ENCODE results near the gene TH.
"Not testable (repeated sequence)": the region's sequence is repeated elsewhere in the genome, so short reads cannot be mapped to it uniquely, and the experiment has no call there.

TH gene

DNA sequence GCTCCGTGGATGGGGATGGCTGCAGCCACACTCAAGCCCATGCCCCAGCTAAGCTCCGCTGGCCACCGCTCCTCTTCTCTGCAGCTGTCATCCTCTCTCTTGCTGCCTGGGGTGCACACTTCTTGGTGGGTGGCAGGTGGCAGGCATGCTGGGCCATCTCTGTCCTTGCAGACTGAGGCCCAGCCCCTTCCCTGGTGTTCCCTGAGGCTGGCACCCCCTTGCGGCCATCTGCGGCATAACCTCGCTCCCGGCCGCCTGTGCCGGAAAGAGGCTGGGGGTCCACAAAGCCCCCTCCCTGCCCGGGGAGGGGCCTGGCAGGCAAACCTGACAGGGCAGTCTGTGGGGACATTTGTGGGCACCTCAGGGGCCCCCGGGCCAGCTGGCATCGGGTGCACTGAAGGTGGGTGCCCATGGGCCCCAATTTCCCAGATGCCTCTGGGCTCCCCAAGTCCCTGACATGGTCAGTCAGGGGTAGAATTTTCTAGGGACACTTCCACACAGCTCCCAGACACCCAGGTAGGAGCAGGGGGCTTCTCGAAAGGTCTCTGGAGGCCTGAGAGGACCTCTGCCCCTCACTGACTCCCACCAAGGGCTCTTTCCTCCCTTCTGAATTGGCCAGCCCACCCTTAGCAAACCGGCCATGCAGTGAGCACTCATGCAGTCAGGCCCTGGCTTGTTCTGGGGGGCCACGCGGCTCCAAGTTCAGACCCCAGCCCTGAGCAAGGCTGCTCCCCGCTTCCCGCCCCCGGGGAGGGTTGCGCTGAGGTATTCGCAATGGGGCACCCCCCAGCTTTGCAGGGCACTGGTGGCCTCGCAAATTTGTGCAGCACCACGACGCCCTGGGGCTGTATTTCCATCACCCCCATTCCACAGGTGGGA is 23.5 kb upstream of the TH start:
- DNase-seq, result peak; percentile 37

DNA sequence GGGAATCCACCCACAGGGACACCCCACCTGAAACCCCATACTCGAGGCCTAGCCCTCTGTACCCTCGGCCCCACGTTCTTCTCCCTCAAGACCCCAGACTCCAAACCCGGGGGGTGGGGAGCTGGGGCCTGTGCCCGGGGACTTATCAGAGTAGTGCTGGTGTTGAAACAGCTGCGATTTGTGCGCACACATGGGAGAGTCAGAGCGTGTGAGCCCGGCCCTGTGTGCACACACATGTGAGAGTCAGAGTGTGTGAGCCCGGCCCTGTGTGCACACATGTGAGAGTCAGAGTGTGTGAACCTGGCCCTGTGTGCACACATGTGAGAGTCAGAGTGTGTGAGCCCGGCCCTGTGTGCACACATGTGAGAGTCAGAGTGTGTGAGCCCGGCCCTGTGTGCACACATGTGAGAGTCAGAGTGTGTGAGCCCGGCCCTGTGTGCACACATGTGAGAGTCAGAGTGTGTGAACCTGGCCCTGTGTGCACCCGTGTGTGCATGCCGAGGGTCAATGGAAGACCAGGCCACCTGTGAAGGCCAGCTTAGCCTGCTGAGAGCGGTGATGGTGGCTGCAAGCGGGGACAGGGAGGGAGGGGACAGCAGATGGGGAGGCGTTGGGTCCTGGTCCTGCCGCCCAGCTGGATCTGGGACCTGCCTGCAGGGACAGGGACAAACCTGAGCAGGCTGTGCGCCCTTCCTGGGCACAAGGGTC is 22.4 kb upstream of the TH start:
- not testable (repeated sequence) for DNase-seq

DNA sequence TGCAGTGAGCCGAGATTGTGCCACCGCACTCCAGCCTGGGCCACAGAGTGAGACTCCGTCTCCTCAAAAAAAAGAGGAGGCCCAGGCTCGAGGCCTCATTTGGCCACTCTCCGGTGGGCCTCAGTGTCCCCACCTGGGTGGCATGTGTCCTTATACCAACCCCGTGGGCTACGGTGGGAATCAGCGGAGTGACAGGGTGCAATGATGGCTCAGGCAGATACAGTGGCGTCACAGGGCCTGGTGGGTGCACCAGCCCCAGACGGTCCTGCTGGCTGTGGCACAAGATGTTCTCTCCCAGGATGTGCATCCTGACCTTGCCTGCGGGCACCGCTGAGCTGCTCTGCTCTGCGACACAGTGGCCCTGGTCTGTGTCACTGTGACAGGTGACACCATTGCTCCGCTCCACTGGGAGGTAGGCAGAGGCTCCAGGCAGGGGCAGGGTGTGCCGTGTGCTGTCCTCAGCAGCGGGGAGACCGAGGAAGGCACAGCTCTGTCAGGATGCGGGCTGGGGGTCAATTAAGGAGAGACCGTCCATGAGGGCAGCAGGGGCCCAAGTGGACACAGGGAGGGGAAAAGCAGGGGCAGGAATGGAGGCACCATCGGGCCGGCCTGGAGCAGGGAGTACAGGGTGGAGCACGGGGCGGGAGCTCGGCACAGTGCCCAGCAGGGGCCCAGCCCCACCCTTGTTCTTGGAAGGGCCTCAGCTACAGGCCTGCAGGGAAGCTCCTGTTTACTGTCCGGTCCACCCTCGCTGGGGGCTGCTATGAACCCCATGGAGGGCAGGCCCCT is 21.7 kb upstream of the TH start:
- no peak for DNase-seq

DNA sequence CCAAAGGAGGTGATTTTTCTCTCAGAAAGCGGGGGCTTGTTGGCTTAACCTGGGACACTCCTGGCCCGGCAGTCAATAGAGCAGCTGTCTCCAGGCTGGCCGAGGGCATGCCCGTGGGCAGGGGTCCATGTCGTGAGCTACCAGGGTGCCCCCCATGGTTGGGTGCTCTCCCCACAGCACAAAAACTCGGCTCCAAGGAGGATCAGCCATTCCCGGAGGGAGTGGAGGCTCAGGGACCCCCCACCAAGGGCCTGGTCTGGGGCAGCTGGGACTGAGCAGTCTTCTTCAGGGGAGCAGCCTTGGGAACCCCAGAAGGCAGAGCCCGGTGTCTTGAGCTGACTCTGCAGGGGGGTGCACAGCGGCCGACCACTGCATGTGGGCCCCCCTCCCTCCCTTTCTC is 20.8 kb upstream of the TH start:
- DNase-seq, result no peak

DNA sequence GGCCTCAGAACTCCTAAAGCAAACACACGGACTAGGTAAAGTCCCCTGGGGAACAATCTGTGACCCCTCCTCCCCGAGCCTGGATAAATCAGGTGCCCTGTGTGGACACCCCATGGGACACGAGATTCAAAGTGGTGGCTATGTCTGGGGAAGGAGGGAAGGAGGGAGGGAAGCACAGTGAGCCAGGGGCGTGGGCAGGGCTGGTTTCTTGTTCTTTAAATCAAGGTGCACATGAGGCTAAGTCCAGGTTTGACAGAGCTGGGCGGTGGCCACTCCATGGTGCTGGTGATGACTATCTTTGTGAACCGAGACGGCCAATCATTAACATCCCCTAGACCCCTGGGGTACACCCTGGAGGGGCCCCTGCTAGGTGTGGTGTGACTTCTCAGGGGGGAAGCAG is 20.3 kb upstream of the TH start:
- no peak for DNase-seq

DNA sequence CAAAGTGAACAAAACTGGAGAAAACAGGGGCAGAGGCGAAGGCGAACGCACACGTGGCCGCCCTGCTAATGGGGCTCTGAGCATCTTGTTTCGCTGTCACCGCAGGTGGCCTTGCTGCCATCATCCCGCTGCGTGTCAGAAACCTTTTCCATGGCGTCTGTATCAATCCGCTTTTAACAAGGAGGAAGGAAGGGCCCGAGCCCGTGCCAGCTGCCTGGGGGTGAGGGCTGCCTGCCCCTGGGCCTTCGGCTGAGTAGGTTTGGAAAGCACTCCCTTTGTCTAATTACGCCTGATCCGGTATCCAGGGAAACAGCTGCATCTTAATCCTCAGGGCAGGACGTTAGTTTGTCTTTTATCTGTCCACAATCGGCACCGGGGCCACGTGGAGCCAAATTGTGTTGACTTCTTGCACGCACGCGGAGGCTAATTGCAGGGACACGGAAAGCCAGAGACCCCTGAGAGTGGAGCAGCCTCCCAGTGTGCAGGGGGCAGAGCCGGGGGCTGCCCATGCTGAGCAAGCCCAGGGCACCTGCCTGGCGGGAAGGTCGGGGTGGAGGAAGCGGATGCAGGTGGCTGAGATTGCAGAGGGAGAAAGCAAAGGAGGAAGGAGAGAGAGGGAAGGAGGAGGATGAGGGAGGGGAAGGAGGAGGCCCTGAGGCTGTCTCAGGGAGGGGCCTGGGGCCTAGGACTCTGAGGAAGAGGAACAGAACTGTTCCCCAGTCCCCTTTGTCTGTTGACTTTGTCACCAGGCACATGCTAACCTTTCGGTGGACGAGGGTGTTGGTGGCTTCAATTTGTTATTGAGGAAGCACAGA is 19.2 kb upstream of the TH start:
- no peak for DNase-seq

DNA sequence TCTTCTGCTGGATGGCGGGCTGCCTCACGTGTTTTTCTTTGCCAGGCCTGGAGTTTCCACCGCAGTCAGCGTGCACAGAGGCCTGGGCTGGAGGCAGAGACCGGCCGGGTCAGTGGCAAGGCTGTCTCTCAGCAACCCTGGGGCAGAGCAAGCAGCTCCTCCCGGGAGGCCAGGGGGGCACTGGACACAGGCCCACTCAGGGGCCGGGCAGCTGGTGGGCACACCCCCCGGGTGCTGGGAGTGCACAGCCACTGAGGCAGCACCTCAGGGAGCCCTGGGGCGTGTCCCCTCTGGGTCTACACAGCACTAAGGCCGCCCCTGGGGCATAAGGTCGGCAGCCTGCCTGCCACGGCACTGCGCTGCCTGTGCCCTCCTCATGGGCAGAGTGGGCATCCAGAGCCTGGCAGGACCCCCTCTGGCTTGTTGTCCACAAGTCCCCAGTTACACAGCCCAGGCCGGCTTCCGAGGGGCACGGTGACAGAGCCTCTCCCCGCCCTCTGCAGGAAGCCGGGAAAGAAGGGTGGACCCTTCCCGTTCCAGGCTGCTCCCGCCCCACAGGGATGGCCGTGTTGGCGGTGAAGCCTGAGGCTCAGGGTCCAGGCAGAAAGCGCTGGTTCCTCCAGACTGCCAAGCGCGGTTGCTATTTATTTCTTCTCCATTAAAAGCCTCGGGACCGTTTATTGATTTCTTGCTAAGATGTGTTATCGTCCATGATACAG is 18.5 kb upstream of the TH start:
- DNase-seq, result no peak

DNA sequence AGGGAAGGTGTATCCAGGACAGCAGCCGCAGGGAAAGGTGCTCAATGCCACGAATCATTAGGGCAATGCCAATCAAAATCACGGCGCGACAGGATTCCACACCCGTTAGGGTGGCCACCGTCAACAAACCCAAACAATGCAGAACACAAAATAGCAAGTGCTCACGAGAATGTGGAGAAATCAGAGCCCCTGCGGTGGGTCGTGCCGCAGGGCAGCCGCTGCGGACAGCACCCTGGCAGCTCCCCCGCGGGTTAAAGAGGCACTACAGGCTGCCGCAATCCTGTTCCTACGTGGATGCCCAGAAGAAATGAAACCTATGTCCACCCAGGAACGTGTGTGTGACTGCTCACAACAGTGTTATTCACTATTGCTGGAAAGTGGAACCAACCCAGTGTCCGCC is 17.1 kb upstream of the TH start:
- DNase-seq, result no peak

DNA sequence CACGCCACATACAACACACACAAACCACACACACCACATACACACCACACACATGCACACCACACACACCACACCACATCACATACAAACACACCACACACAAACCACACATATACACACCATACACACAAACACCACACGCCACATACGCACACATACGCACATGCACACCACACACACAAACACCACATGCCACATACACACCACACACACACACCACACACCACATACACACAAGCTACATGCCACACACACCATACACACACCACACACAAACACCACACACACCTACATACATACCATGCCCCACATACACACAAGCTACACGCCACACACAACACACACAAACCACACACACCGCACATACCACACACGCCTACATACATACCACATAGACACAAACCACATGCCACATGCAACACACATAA is 15.7 kb upstream of the TH start:
- no peak for DNase-seq

DNA sequence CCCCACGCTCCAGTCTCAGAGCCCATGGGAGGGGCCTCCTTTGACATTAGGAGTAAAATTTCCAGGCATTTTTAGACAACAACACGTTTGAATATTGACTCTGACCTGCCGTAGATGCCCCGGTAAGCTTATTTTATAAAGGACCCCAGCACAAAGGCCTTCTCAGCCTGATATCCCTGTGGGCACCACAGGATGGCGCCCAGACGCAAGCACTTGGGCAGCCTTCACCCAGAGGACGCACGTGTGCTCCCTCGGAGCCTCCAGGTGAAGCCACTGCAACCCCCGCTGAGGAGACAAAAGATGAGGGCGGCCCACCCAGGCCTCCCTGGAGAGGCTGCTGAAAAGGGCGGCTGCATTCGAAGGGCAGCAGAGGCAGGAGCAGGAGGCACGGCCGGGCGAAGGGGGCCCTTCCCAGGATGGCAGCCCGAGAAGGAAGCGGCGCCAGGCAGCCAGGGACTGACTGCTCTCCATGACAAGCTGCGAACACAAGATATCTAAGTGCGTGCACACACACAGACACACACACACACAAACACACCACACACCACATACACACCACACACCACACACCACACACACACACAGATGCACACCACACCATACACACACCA is 15.2 kb upstream of the TH start:
- DNase-seq, result peak; percentile 21

DNA sequence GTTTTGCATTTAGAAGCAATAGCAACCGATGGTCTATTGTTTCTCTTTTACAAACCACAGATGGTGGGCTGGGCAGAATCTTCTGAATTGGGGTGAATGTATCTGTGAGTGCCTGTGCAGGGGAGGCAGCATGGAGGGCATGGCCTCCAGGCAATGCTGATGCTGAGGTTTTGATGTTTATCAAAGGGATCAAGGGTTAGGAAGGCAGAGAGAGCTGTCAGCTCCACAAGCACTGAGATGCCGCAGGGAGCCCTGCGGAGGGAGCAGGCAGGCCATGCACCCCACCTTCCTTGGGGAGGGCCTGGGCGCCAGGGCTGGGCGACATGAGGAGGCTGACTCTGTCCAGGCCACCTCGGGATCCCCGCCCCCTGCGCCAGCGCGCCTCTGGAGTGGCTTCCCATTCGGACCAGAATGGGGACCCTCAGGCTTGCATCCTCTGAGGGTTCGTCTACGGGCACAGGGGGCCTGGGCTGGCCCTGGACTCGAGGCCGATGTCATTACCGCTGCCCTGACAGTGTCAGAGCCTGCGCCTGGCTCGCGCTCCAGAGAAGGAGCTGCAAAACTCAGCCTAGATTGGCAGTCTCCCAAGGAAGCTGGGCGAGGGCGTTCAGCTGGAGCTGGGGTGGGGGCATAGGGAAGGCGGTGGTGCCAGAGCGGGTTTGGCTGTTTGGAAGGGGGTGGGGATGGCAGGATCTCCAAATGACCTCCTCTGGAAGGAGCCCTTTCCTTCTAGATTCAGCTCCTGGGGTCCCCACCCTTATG is 13.9 kb upstream of the TH start:
- no peak for DNase-seq

DNA sequence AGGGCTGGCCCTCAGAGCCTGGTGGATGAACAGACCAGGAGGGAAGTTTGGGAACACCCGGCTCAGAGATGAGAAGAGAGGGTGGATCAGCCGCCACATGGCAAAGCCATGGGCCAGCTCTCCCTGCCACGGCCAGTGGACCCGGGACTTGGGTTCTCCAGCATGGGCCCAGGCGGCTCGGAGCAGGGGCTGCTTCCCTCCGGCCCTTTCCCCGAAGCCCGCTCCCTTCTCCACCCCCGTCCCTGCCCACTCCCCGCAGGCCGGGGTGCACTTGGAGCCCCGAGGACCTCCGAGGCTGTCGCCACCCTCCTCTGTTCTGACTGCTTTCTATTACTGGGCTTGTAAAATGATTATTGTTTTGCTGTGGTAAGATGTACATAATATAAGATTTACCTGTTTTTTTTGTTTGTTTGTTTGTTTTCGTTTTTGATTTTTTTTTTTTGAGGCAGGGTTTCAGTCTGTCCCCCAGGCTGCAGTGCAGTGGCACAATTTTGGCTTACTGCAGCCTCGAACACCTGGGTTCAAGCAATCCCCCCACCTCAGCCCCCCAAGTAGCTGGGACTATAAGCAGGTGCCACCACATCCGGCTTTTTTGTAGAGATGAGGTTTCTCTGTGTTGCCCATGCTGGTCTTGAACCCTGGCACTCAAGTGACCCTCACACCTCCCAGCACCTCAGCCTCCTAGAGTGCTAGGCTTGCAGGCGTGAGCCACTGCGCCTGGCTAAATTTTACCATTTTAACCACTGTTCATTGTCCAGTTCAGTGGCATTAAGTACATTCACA is 11.3 kb upstream of the TH start:
- no peak for DNase-seq

DNA sequence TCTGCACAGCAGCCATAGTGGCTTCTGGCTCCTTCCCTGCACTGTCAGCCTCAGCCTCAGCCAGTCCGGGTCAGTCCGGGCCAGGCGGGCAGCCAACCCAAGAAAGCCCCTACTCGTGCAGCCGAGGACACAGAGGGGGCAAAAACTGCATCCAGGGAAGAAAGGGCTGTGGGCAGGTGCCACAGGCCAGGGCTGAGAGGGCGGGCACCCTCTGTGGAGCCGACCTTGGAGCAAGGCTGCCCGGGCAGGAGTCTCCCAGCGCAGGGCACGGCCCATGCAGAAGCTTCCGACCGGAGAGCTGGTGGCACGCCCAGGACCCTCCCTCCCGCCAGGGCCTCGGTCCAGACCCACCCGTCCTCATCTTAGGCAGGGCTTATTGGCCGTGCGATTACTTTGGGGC is 10.5 kb upstream of the TH start:
- DNase-seq, result no peak

DNA sequence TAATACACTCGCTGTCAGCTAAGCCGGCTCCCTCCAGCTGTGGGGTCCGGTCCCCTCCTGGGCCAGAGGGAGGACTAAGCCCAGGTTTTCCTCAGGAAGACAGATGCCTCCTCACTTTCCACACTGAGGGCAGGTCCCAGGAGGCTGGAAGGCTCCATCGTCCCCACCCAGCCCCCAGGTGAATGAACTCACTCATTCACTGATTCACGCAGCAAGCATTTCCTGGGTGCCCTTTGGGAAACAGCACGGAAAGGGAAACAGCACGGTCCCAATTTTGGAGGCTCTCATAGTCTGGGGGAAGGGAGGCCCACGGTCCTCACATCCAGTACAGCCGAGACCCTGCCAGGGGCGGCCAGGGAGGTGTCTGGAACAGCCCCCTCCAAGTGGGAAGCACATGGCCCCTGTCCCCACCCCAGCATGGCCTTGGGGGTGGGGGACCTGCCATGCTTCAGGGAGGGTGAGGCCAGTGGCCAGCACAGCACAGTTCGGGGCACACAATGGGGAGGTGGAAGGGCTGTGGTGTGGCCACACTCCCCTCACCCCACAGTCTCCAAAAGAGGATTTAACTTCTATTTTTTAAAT is 9.3 kb upstream of the TH start:
- DNase-seq, result no peak

DNA sequence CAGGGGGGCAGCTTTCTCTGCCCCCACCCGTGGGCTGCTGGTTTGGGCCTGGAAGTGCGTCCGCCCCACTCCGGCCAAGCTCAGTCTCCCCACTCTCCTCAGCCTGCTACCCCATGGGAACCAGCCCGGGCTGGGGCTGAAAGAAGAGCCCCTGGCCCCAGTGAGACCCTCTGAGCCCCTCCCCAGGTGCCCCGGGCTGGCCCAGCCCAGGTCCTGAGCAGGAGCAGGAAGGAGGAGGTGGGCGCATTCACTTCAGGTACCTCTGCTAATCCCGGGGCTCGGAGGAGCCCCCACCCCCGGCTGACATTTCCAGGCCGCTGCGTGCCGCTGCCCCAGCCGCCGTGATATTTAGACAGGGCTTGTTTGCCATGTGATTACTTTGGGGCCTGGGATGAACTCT is 8.7 kb upstream of the TH start:
- DNase-seq, result no peak

DNA sequence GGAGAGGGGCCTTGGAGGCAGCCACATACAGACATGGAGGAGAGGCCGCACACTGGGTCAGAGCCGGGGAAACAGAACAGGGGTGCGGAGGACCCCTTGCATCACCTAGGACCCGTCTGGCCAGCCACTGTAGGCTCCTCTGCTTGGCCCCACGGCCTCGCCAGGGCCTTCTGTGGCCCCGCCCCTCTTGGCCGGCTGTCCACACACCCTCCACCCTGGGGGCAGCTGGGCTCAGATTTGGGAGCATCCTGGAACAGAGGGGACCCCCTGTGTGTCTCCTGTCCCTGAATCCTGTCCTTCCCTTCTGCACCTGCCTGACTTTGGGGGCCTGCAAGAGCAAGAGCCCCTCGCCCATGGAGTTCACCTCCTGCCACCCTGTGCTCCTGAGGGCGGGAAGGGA is 7.9 kb upstream of the TH start:
- no peak for DNase-seq

DNA sequence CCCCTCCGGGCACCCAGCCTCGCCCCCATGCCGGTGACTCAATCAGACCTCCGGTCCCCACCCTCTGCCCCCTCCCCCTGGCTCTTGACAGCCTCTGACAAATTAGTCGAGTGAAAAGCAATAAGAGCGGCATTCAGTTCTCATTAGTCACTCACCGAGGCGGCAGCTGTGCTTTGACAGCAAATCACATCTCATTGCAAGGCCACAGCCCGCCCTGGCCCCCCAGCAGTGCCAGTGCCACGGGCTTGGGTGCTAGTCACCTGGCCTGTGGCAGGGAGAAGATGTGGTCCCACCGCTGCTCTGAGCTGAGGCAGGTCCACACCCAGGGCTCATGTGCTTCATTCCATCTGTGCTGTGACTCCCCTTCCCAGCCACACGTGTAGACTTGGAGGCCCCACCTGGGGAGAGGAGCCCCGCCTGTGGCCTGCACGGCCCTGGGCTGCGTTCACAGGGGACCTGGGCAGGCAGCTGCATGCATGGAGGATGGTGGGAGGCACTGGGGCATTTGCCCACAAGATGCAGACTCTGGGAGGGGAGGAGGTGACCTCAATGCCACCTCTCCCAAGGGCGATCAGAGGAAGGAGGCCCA is 7.4 kb upstream of the TH start:
- DNase-seq, result no peak

DNA sequence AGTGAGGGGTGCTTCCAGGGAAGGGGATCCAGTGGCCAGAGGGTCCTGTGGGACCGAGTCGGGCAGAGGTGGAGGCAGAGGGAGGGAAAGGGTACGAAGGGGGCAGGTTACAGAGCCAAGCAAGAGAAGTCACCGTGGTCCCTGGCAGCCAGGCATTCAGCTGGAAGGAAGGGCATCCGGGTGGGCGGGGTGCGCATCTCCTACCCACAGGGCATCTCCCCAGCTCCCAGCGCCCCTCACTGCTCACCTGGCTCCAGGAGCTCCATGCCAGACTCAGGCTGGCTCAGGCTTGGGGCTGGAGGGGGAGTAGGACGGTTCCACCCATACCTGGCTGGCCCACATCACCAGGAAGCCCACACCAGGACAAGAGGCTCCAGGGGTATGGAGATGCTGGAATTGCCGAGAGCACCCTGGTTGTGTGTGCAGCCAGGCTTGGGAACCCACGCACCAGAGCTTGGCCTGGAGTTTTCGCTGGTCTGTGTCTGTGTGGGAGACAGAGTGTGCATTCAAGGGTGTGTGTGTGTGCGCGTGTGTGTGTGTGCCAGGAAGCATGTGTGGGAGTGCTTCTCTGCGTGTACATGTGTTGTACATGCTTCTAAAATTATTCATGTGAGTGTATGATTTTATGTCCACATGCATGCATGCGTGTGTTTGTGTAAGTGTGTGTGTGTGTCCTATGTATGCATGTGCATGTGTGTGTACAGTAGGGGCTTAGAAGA is 6.6 kb upstream of the TH start:
- DNase-seq, result not testable (repeated sequence)

DNA sequence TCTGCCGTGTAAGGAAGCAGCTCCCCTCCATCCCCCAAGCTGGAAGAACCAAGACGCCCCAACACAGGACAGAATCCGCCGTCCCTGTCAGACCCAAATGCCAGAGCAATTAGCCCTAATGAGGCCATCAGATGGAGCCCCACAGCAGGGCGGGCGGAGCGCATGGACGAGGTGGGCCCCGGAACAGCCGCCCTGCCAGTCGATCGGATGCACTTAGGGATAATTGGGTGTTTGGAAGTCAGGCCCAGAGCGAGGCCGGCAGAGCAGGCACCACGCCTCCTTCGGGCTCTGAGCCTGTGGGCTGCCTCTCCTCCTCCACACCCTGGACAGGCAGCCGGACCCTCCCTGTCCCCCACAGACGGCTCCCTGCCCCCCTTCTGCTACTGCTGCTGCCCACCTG is 5.5 kb upstream of the TH start:
- no peak for DNase-seq
